Gastroesophageal sphincter (tissue), 2 donors: ENCODE results near the gene ANK3.

Experiments used
- POLR2A ChIP-seq, 2 donors: fragments of 450-650 bp; IDR thresholded peaks; one replicate each; pipeline ENCODE4 v1.6.1; 2017; ENCODE audit warnings: antibody characterized with exemption in 2 of 2, mild to moderate bottlenecking in 2 of 2, moderate library complexity in 1 of 2
- POLR2AphosphoS5 ChIP-seq: sonication (generic); formaldehyde crosslinking; IDR thresholded peaks from one replicate; pipeline ENCODE4 v1.6.1; 2017; ENCODE audit warnings: antibody characterized with exemption

- TF ChIP-seq POLR2A (IDR thresholded peaks at IDR 0.05) = no peak
- no peak for TF ChIP-seq POLR2AphosphoS5
Observed at GRCh38 chr10:60309891-60310290, 79.8 kb downstream of the ANK3 start.
